ENCODE results near the gene FAM24B. TPM values are rescaled to one million over a fixed set of nuclear protein-coding genes. Genes with fewer than 3 reads are reported as not detected.

The FAM24B gene
- polyA plus RNA-seq, 1 of the 3 experiments (the other 2 are of a cell fraction), result 8.8 TPM

- Histone ChIP-seq H3K9ac (no peak overlapping the region), H3K4me3 (ENCODE audit: low read depth in 2 of 2, low read length in 1 of 2) (no peak overlapping the region), H3K9me2 (no peaks in the 10 kb centered on the region), H3K4me1 (ENCODE audit: control insufficient read depth in 1 of 2, insufficient read depth in 2 of 2, low read depth in 1 of 2, low read length in 1 of 2) (no peaks in the 10 kb centered on the region), H2AFZ (ENCODE audit: low read depth) (no peak overlapping the region), H3K79me2 (ENCODE audit: insufficient read depth) (no peaks in the 10 kb centered on the region), H3K9me3 (no peaks in the 10 kb centered on the region), H4K20me1 (ENCODE audit: insufficient read depth) (no peaks in the 10 kb centered on the region), H3K36me3 (replicated peaks in 1 of 2; ENCODE audit: control insufficient read depth in 1 of 2, insufficient read depth in 2 of 2, low read length in 1 of 2) (no peaks in the 10 kb centered on the region), H3F3A (replicated peaks; ENCODE audit: insufficient read depth) (no peaks in the 10 kb centered on the region), H3K27ac (ENCODE audit: low read depth in 2 of 2, low read length in 1 of 2) (no peak overlapping the region), H3K4me2 (no peak overlapping the region), H3K27me3 (ENCODE audit: insufficient read depth) (peaks cover 7% of the 10 kb centered on the region; the same call in 1 of the 2 replicates)
- POLR2A ChIA-PET, result no interaction called here
- TF ChIP-seq GATA2 (CRISPR knock-in tag; IDR thresholded peaks at IDR 0.05), result no peak
- TF ChIP-seq CTCF (IDR thresholded peaks at IDR 0.05), result no peak
- TF ChIP-seq TEAD4 (IDR thresholded peaks at IDR 0.05; ENCODE audit: borderline replicate concordance, insufficient read depth), result no peak
- TF ChIP-seq FOXM1 (IDR thresholded peaks at IDR 0.05; ENCODE audit: low read depth), result no peak
- CTCF ChIA-PET, result interaction anchor here (1.2 kb wide), 1 partner anchor 14 kb away, joined by 3 read pairs; no protein-coding TSS in a partner anchor
- WGBS (ENCODE audit: low lambda C conversion rate), result 26% methylated on average over 3 of the region's 3 CpGs
- DNase-seq, result no peak
Observed at GRCh38 chr10:122821808-122822207, 57.6 kb downstream of the FAM24B start.

GRCh38 chr10:122815458-122815857 lies 63.9 kb downstream of the FAM24B start:
- no peak overlapping the region for H3K4me2 ChIP-seq

More at GRCh38 chr10:122815458-122815857, 63.9 kb downstream of the FAM24B start:
- Histone ChIP-seq H3K4me1 (ENCODE audit: control insufficient read depth in 1 of 2, insufficient read depth in 2 of 2, low read depth in 1 of 2, low read length in 1 of 2) (no peaks in the 10 kb centered on the region), H4K20me1 (ENCODE audit: insufficient read depth) (no peaks in the 10 kb centered on the region), H3K36me3 (replicated peaks in 1 of 2; ENCODE audit: control insufficient read depth in 1 of 2, insufficient read depth in 2 of 2, low read length in 1 of 2) (no peaks in the 10 kb centered on the region), H2AFZ (ENCODE audit: low read depth) (no peak overlapping the region), H3F3A (replicated peaks; ENCODE audit: insufficient read depth) (no peaks in the 10 kb centered on the region), H3K27me3 (ENCODE audit: insufficient read depth) (no peaks in the 10 kb centered on the region), H3K4me3 (ENCODE audit: low read depth in 2 of 2, low read length in 1 of 2) (no peak overlapping the region), H3K79me2 (ENCODE audit: insufficient read depth) (no peaks in the 10 kb centered on the region), H3K27ac (ENCODE audit: low read depth in 2 of 2, low read length in 1 of 2) (no peak overlapping the region), H3K9me3 (no peaks in the 10 kb centered on the region), H3K9ac (no peak overlapping the region), H3K9me2 (no peaks in the 10 kb centered on the region)
- CTCF ChIA-PET, result no interaction called here
- 28% methylated on average over 5 of the region's 5 CpGs for WGBS (ENCODE audit: low lambda C conversion rate)
- POLR2A ChIA-PET, result no interaction called here
- TF ChIP-seq USF1 (IDR thresholded peaks at IDR 0.05; ENCODE audit: borderline replicate concordance, low read depth), result no peak
- TF ChIP-seq USF2 (IDR thresholded peaks at IDR 0.05; ENCODE audit: borderline replicate concordance, low read depth, low read length), result no peak
- no peak for TF ChIP-seq NFIC (IDR thresholded peaks at IDR 0.05; ENCODE audit: borderline replicate concordance)
- TF ChIP-seq YY1 (IDR thresholded peaks at IDR 0.05; ENCODE audit: low read depth), result no peak
- TF ChIP-seq MXI1 (IDR thresholded peaks at IDR 0.05; ENCODE audit: low read depth, low read length), result no peak
- TF ChIP-seq SMC3 (IDR thresholded peaks at IDR 0.05; ENCODE audit: low read depth, low read length), result no peak
- no peak for TF ChIP-seq IRF3 (IDR thresholded peaks at IDR 0.05; ENCODE audit: low read depth, low read length)
- no peak for TF ChIP-seq GATA2 (CRISPR knock-in tag; IDR thresholded peaks at IDR 0.05)
- no peak for TF ChIP-seq FOSL2 (IDR thresholded peaks at IDR 0.05; ENCODE audit: borderline replicate concordance, low read depth)
- no peak for TF ChIP-seq JUND (IDR thresholded peaks at IDR 0.05)
- TF ChIP-seq MAX (IDR thresholded peaks at IDR 0.05; ENCODE audit: low read depth), result no peak
- no peak for TF ChIP-seq RFX5 (IDR thresholded peaks at IDR 0.05; ENCODE audit: low read length)
- TF ChIP-seq ZBTB33 (IDR thresholded peaks at IDR 0.05; ENCODE audit: borderline replicate concordance, low read depth), result no peak
- no peak for TF ChIP-seq TAF1 (IDR thresholded peaks at IDR 0.05; ENCODE audit: borderline replicate concordance, low read depth, low read length)
- no peak for TF ChIP-seq GABPA (IDR thresholded peaks at IDR 0.05; ENCODE audit: low read depth)
- no peak for DNase-seq
